Astrocyte (in vitro differentiated cells and primary cell): Measurements from ENCODE around the gene CMTR1.

Experiments used
- CTCF ChIP-seq: IDR thresholded peaks from 2 replicates; pipeline ENCODE4 v1.5.1; 2011; ENCODE audit warnings: low read depth, mild to moderate bottlenecking, inconsistent platforms, low read length, moderate library complexity; ENCODE audit not compliant: insufficient read depth
- EZH2 ChIP-seq: IDR thresholded peaks from 2 replicates; pipeline ENCODE4 v1.6.1; 2012; ENCODE audit warnings: mild to moderate bottlenecking, low read length, inconsistent platforms; ENCODE audit not compliant: insufficient read depth

- no peak for TF ChIP-seq CTCF
- TF ChIP-seq EZH2: no peak
These were observed 74.8 kb downstream of the CMTR1 start for GRCh38 chr6:37507690-37508421.
